GM18505 (cell line): ENCODE results near the gene OCA2.

Source experiments
- ATAC-seq: cut with Tn5 transposase; IDR thresholded peaks from one replicate; pipeline ENCODE4 v1.9.1; 2021; ENCODE audit not compliant: unreplicated experiment
- POLR2A ChIP-seq: IDR thresholded peaks from 4 replicates; pipeline ENCODE4 v1.6.1; 2011; ENCODE audit warnings: borderline replicate concordance; ENCODE audit not compliant: insufficient read depth, insufficient read length; ENCODE audit errors: extremely low read depth

Gene OCA2

DNA sequence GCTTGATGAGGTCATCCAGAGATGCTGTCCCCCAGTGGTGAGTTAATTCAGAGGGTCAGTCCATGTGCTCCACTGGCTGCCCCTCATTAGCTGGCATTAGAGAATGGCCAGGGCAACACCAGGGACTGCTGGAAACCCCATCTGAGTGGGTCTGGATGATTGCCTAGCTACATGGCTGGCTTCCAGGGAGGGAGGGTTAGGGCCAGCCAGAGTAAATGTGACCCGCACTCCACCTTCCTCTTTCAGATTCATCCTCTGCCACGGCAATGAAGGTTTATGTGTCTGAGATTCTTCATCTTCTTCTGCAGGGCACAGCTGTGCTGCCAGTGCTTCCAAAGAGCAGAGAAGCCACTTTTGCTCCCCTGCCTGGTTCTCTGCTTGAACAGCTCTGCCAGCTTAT is 391.9 kb downstream of the OCA2 start:
- no peak for TF ChIP-seq POLR2A
- no peak for ATAC-seq

DNA sequence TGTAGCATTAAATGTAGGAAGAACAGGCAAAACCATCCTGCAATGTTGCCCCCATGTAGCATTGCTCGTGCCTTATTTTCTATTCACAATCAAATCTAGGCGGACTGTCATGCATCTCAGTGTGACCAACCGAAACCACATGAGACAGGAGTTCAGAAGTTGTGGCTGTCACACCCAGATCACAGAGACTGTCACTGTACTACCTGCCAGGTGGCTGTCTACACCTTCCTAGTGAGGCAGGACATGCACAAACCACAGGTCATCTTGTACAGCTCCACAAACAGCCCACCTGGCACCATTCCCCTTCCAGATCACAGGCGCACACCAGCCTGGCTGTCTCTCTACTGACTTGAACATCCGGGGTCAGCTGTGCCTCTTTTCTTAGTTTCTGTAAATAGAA is 392.8 kb downstream of the OCA2 start:
- no peak for ATAC-seq
- no peak for TF ChIP-seq POLR2A

DNA sequence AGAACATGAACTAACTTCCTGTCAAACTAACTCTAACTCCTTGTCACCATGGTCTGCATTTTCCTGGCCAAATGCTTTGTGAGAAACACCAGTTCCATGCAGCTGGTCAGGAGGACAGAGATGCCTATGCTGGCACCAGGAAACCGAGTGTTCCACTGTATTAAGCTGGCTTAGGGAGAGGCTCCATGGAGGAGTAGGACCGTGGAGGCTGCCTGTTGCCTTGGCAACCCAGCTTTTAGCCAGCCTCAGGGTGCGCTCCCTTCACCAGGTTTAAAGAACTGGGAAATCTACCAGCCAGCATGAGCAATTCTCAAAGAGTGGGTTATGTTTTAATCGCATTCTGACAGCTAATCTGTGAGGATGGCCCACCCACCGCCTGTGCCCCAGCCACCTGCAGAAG is 394.1 kb downstream of the OCA2 start:
- TF ChIP-seq POLR2A: no peak
- ATAC-seq: no peak
